ENCODE measurements around the gene CDH5.

GRCh38 chr16:66437391-66437945 is 71.0 kb downstream of the CDH5 start:
- TF ChIP-seq CTCF (IDR thresholded peaks at IDR 0.05) (no peak), POLR2A (IDR thresholded peaks at IDR 0.05) (no peak)
